HL-60/S4 treated with phorbol 12-myristate 13-acetate at 8.2 ng/mL for 4 days and 3 days (cell line): ENCODE results near the gene CADPS2.
"Not testable (repeated sequence)": the region's sequence is repeated elsewhere in the genome, so short reads cannot be mapped to it uniquely, and the experiment has no call there.

Source experiments
- in situ Hi-C: fragments of 300-500 bp; cut with MboI; formaldehyde crosslinking; loops from 2 replicates; pipeline ENCODE4 v1.15.0; 2022; ENCODE audit warnings: low sequenced_read_pairs

Gene CADPS2

DNA sequence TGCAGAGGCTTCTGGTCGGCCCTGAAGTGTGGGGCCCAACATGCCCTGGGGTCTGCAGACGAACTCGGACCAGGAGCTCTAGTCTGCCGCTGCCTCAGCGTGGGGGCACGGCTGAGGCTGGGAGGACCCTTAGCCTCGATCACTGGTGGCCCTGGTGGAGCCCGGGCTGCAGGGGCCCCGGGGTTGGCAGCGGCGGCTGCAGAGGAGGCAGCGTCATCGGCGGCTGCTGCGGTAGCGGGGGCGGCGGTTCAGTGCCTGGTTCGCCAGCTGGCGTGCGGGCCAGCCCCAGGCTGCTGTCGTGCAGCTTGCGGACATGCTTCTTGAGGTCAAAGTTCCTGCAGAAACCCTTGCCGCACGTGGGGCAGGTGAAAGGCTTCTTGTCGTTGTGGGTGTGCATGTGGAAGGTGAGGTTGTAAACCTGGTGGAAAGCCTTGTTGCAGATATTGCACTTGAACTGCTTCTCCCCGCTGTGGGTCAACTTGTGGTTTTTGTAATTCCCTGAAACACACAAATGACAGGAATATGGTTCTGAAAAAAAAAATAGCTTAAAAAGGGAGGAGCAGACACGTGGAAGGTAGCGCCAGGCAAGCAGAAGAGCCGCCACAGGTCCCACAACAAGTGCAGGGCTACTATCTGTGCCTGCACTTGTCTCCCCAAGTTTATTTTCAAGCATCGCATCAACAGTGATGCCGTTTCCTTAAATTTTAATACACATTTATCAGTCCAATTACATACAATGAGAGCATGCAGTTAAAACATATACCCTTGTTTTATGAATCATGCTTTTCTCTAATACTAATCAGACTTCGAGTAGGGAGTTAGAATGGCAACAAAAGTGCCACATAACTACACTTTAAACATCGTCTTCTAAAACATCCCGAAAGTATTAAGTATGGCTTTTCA lies 584.2 kb downstream of the CADPS2 start:
- in situ Hi-C loops, result no loop called here

- in situ Hi-C loops, result no loop called here
Observed at GRCh38 chr7:122300956-122301833, 585.1 kb downstream of the CADPS2 start.

DNA sequence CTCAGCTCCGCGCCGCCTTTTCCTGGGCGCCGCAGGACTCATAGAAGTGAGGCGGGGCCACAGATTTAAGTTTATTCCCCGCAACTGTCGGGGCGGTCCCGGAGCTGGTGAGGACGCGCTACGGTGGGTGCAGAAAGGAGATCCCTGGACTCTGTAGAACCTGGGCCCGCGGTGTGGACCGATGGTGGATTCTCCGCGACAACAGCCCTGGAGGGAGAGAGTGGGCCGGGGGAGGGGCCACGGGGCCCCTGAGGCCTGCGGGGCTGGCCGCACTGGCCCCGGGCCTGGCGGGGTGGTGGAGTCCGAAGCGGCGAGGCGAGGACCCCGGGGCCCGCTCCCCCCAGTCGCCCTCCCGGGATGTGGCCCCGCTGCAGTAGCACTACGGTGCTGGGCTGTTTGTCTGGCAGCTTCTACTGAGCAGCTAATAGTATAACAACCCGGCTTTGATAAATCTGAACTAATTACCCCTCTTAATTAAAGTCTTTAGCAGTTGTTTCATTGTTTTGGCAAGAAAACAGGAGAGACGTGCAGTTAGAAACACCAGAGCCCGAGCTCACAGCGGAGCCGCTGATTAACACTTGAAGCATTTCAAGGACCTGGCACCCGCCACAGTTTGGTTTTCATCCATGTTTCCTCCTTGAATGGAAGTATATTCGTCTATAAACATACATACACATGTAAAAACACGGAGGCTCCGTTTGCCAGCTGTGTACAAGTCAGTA lies 585.9 kb downstream of the CADPS2 start:
- in situ Hi-C loops, result no loop called here

DNA sequence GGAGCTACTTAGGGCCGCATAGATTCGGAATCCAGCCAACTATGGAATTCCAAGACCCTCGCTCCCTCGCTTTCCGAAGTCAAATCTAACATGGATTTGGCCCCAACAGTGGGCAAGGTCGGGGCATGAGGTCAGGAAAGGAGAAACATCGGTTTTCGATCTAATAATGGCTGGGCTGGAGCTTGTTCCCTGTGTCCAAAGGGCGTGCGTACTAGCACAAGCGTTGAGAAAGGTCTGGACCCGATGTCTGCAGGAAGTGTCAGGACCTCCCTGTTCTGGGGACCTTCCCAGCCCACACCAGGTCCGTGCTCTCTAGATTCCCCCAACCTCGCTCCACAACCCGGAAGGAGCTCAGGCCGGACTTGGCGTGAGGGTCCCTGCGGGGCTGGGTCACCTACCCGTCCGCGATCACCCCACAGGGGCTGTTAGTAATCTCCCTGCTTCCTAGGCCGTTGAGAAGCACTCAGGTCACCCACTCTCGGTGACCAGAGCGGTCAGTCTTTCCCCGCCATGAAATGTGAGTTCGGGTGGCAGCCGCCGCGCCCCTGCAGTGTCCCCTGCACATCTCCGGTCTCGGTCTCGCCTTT lies 586.5 kb downstream of the CADPS2 start:
- in situ Hi-C loops, result no loop called here

- in situ Hi-C loops, result no loop called here
Observed at GRCh38 chr7:122298618-122299017, 587.6 kb downstream of the CADPS2 start.

DNA sequence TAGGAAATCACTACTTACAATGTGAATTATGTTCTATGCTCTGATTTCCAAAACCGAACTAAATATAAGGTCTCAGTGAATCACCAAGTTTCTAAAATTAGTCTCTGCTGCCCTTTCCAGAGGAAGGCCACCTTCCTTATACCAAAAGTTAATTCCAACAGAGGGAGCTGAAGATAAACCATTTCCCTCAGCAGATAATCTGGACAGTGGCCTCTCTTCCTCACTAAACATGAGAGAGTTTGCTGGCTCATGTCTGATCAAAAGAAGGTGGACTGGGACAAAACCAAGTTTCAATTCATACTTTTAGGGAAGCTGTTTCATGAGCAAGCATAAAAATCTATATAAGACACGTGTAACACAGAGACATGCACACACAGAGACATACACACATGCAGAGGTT lies 588.1 kb downstream of the CADPS2 start:
- in situ Hi-C loops, result no loop called here

- in situ Hi-C loops, result no loop called here
Observed at GRCh38 chr7:122291189-122291588, 595.1 kb downstream of the CADPS2 start.

DNA sequence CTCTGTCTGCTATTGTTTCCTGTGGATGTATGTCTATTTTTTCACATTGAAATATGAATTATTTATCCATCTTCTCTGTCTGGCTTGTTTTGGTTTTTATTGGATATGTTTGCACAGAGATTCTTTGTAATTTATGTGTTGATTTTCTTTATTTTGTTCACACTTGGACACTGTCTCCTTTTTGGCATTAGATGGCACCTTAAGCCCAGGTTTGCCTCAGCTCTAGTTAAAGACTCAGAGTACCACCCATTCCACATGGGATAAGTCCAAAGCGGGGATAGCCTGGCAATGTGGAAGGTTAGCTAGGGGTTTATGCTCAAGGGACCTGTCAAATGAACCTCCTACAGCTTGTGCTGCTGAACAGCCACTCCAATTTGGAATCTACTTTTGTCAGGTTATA lies 595.8 kb downstream of the CADPS2 start:
- in situ Hi-C loops, result no loop called here

DNA sequence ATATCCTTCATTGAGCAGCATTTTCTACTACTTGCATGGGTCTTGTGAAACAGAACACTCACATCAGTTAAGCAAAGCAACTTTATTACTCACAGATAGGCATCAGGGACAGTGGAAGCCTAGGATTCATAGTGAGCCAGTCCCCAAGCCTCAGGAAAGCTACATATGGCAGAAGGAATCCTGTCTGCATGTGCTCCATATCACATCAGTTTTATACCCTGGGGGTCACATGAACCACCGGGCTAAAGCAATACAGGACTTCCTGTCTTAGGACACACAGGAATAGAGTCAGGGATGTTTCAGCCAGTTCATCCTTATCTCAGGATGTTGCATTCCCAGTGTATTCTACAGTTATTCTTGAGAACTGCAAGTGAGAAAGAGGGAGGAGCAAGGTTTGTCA lies 596.8 kb downstream of the CADPS2 start:
- in situ Hi-C loops, result no loop called here

- in situ Hi-C loops, result not testable (repeated sequence)
Observed at GRCh38 chr7:122284608-122285007, 601.7 kb downstream of the CADPS2 start.

DNA sequence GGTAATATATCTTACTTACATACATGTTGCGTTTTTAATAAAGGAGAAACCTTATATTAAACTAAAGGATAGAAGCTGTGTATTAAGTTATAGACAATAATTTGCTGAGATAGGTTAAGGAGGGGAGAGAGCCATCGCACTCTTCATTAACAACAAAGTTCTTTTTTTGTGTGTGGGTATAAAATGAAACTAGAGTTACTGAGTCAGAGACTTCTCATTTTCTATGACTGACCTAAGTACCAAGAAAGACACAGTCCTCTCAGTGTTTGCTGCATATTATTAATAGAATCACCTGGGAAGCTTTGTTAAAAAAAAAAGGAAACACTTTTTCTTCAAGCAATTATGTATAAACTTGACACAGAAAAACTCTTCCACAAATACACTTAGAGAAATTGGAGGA lies 613.1 kb downstream of the CADPS2 start:
- in situ Hi-C loops, result no loop called here

GRCh38 chr7:122269241-122269640 lies 617.0 kb downstream of the CADPS2 start:
- in situ Hi-C loops, result no loop called here
